K562 (cell line): ENCODE data around the gene ZFP36. TPM values are rescaled to one million over a fixed set of nuclear protein-coding genes. Genes with fewer than 3 reads are reported as not detected.

Source experiments
- CBX5 ChIP-seq: IDR thresholded peaks from 2 replicates; pipeline ENCODE4 v1.6.1; 2014; ENCODE audit warnings: low read depth, borderline replicate concordance
- DACH1 ChIP-seq: fragments of 450-650 bp; IDR thresholded peaks from 2 replicates; pipeline ENCODE4 v1.6.1; 2018; ENCODE audit not compliant: partially characterized antibody
- NCOA6 ChIP-seq: fragments of 450-650 bp; IDR thresholded peaks from 2 replicates; pipeline ENCODE4 v1.6.1; 2017; ENCODE audit warnings: mild to moderate bottlenecking
- SAP30 ChIP-seq: fragments of 200-600 bp; sonication (generic); IDR thresholded peaks from 2 replicates; pipeline ENCODE4 v1.6.1; 2012; ENCODE audit warnings: borderline replicate concordance, low read depth, mild to moderate bottlenecking, moderate library complexity, low read length, control low read depth, inconsistent platforms; ENCODE audit not compliant: insufficient read depth, poor library complexity, severe bottlenecking
- TARDBP ChIP-seq: fragments of 450-650 bp; IDR thresholded peaks from 2 replicates; pipeline ENCODE4 v1.6.1; 2016
- ZNF316 ChIP-seq: fragments of 450-650 bp; IDR thresholded peaks from 2 replicates; pipeline ENCODE4 v1.6.1; 2016
- ZNF76 ChIP-seq: fragments of 250-450 bp; sonication (Bioruptor Pico); IDR thresholded peaks from 2 replicates; pipeline ENCODE4 v1.4.0; 2020; ENCODE audit warnings: mild to moderate bottlenecking, moderate library complexity, borderline replicate concordance
- ZNF764 ChIP-seq: fragments of 250-450 bp; sonication (Bioruptor Pico); IDR thresholded peaks from 2 replicates; pipeline ENCODE4 v1.4.0; 2020; ENCODE audit warnings: low read depth, mild to moderate bottlenecking, moderate library complexity
- polyA plus RNA-seq, 8 experiments: library from polyadenylated mRNA; depleted of rRNA in 4 of 8; stranded (reverse) in 5 of 8; unstranded in 3 of 8; fragments of >200 nt; fragmentation: Nextera tagmentation in 2 of 8; fragmentation: Illumina TruSeq in 1 of 8; extraction: Ambion mirVana in 2 of 8; extraction: Trizol in 1 of 8; gene quantifications; 2 replicates each; pipeline versions ENCODE4 v1.2.1 to v1.2.3, GENCODE V29; 2011 to 2014; ENCODE audit warnings: inconsistent platforms in 1 of 8, missing spikeins in 1 of 8
- total RNA-seq, 7 experiments: library from RNA; depleted of rRNA in 6 of 7; stranded (reverse); fragments of >200 nt in 6 of 7; fragmentation: Illumina TruSeq in 2 of 7; extraction: Trizol in 2 of 7; gene quantifications; 2 replicates each; pipeline versions ENCODE4 v1.2.1 to v1.2.3, GENCODE V29; 2011 to 2021; ENCODE audit warnings: low replicate concordance in 1 of 7
- TF ChIP-seq, protein P1 (sequence below): IDR thresholded peaks from 2 replicates; pipeline ENCODE4 v1.6.1; 2014; ENCODE audit warnings: antibody characterized with exemption
- TF ChIP-seq, protein P2 (sequence below): fragments of 450-650 bp; formaldehyde crosslinking; IDR thresholded peaks from 2 replicates; pipeline ENCODE4 v1.4.0; 2022; ENCODE audit warnings: missing genetic modification characterization
- TF ChIP-seq, protein P3 (sequence below): sonication (generic); formaldehyde crosslinking; IDR thresholded peaks from 2 replicates; pipeline ENCODE4 v1.8.0; 2023; ENCODE audit warnings: missing genetic modification reagents, mild to moderate bottlenecking, borderline replicate concordance
- TF ChIP-seq, protein P4 (sequence below), 2 experiments: IDR thresholded peaks; 2 replicates each; pipeline ENCODE4 v1.6.1; 2011; ENCODE audit warnings: borderline replicate concordance in 1 of 2, control low read depth in 1 of 2, low read depth in 1 of 2, low read length in 1 of 2, mild to moderate bottlenecking in 1 of 2, mixed read lengths in 1 of 2, moderate library complexity in 1 of 2; ENCODE audit not compliant: insufficient read depth in 1 of 2, insufficient read length in 1 of 2, poor library complexity in 1 of 2, severe bottlenecking in 1 of 2; ENCODE audit errors: extremely low read depth in 1 of 2
- TF ChIP-seq, protein P5 (sequence below): sonication (generic); formaldehyde crosslinking; IDR thresholded peaks from 2 replicates; pipeline ENCODE4 v1.8.0; 2022; ENCODE audit warnings: missing genetic modification reagents, mild to moderate bottlenecking, borderline replicate concordance
- TF ChIP-seq, protein P6 (sequence below): fragments of 250-450 bp; sonication (Bioruptor Pico); IDR thresholded peaks from 2 replicates; pipeline ENCODE4 v1.5.0; 2021

Gene ZFP36
- total and polyA plus RNA-seq, 9 of the 15 experiments (the other 6 are each of a cell fraction or from before 2014, with no cell fraction given) = 1.0 to 20.1 (median 3.5) TPM

DNA sequence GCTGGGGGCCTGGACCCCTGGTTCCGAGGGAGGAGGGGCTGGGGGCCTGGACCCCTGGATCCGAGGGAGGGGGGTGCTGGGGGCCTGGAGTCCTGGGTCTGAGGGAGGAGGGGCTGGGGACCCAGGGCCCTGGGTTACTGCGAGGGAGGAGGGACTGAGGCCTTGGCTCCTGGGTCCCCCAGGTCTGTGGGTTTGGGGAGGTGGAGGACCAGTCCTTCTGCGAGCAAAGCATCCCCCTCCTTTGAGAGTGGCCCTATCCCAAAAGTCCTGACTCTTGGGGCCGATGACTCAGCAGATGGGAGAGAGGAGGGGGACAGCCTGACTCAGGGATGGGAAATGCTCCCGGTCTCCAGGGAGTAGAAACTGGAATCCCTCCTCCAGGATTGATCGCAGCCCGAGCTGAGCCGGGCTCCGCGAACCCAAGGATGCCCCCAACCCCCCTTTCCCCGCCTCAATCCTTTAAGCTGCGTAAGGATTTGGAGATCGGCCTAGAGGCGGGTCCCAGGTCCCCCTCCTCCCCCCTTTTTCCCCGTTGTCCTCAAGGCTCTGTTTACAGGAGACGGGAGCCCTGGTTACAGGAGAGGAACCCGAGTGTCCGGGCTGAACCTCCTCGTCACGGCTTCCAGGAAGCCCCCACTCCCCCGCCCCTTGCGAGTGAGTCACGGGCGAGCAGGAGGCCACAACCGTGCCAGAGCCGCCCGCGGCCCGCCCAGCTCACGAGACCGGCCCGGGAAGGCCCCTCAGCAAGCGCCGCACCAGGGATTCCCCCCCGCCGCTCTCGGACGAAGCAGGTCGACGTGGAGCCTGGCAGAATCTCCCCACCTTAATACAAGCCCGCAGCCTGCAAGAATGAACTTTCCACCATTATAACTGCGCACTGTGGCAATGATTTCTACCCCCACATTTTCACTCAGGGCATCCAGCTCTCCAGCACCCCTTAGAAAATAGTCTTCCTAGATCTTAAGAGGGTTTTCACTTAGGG lies 3.0 kb upstream of the ZFP36 start (continued):
- TF ChIP-seq, protein P1, sequence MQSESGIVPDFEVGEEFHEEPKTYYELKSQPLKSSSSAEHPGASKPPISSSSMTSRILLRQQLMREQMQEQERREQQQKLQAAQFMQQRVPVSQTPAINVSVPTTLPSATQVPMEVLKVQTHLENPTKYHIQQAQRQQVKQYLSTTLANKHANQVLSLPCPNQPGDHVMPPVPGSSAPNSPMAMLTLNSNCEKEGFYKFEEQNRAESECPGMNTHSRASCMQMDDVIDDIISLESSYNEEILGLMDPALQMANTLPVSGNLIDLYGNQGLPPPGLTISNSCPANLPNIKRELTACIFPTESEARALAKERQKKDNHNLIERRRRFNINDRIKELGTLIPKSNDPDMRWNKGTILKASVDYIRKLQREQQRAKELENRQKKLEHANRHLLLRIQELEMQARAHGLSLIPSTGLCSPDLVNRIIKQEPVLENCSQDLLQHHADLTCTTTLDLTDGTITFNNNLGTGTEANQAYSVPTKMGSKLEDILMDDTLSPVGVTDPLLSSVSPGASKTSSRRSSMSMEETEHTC = peak; percentile 89
- no peak for TF ChIP-seq NCOA6
- TF ChIP-seq ZNF316 = peak; percentile 88
- TF ChIP-seq SAP30 = no peak
- no peak for TF ChIP-seq ZNF764 (CRISPR knock-in tag)
- TF ChIP-seq, protein P2, sequence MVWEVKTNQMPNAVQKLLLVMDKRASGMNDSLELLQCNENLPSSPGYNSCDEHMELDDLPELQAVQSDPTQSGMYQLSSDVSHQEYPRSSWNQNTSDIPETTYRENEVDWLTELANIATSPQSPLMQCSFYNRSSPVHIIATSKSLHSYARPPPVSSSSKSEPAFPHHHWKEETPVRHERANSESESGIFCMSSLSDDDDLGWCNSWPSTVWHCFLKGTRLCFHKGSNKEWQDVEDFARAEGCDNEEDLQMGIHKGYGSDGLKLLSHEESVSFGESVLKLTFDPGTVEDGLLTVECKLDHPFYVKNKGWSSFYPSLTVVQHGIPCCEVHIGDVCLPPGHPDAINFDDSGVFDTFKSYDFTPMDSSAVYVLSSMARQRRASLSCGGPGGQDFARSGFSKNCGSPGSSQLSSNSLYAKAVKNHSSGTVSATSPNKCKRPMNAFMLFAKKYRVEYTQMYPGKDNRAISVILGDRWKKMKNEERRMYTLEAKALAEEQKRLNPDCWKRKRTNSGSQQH = no peak
- no peak for TF ChIP-seq CBX5
- no peak for TF ChIP-seq TARDBP
- TF ChIP-seq, protein P3, sequence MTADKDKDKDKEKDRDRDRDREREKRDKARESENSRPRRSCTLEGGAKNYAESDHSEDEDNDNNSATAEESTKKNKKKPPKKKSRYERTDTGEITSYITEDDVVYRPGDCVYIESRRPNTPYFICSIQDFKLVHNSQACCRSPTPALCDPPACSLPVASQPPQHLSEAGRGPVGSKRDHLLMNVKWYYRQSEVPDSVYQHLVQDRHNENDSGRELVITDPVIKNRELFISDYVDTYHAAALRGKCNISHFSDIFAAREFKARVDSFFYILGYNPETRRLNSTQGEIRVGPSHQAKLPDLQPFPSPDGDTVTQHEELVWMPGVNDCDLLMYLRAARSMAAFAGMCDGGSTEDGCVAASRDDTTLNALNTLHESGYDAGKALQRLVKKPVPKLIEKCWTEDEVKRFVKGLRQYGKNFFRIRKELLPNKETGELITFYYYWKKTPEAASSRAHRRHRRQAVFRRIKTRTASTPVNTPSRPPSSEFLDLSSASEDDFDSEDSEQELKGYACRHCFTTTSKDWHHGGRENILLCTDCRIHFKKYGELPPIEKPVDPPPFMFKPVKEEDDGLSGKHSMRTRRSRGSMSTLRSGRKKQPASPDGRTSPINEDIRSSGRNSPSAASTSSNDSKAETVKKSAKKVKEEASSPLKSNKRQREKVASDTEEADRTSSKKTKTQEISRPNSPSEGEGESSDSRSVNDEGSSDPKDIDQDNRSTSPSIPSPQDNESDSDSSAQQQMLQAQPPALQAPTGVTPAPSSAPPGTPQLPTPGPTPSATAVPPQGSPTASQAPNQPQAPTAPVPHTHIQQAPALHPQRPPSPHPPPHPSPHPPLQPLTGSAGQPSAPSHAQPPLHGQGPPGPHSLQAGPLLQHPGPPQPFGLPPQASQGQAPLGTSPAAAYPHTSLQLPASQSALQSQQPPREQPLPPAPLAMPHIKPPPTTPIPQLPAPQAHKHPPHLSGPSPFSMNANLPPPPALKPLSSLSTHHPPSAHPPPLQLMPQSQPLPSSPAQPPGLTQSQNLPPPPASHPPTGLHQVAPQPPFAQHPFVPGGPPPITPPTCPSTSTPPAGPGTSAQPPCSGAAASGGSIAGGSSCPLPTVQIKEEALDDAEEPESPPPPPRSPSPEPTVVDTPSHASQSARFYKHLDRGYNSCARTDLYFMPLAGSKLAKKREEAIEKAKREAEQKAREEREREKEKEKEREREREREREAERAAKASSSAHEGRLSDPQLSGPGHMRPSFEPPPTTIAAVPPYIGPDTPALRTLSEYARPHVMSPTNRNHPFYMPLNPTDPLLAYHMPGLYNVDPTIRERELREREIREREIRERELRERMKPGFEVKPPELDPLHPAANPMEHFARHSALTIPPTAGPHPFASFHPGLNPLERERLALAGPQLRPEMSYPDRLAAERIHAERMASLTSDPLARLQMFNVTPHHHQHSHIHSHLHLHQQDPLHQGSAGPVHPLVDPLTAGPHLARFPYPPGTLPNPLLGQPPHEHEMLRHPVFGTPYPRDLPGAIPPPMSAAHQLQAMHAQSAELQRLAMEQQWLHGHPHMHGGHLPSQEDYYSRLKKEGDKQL (CRISPR knock-in tag) = no peak
- TF ChIP-seq, protein P4, sequence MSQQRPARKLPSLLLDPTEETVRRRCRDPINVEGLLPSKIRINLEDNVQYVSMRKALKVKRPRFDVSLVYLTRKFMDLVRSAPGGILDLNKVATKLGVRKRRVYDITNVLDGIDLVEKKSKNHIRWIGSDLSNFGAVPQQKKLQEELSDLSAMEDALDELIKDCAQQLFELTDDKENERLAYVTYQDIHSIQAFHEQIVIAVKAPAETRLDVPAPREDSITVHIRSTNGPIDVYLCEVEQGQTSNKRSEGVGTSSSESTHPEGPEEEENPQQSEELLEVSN (IDR thresholded peaks at IDR 0.05; ENCODE audit: borderline replicate concordance in 1 of 2, extremely low read depth in 1 of 2, insufficient read depth in 1 of 2, insufficient read length in 1 of 2, low read depth in 1 of 2, low read length in 1 of 2, poor library complexity in 1 of 2, severe bottlenecking in 1 of 2) = peak; percentile 31 to 82
- TF ChIP-seq, protein P5, sequence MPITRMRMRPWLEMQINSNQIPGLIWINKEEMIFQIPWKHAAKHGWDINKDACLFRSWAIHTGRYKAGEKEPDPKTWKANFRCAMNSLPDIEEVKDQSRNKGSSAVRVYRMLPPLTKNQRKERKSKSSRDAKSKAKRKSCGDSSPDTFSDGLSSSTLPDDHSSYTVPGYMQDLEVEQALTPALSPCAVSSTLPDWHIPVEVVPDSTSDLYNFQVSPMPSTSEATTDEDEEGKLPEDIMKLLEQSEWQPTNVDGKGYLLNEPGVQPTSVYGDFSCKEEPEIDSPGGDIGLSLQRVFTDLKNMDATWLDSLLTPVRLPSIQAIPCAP (CRISPR knock-in tag) = no peak
- TF ChIP-seq DACH1 = no peak
- TF ChIP-seq ZNF76 (CRISPR knock-in tag) = no peak
- TF ChIP-seq, protein P6, sequence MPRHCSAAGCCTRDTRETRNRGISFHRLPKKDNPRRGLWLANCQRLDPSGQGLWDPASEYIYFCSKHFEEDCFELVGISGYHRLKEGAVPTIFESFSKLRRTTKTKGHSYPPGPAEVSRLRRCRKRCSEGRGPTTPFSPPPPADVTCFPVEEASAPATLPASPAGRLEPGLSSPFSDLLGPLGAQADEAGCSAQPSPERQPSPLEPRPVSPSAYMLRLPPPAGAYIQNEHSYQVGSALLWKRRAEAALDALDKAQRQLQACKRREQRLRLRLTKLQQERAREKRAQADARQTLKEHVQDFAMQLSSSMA (CRISPR knock-in tag) = no peak
